GM18951 (cell line): ENCODE data around the gene AHSP.
"Not testable (repeated sequence)": the region's sequence is repeated elsewhere in the genome, so short reads cannot be mapped to it uniquely, and the experiment has no call there.

Experiments
- POLR2A ChIP-seq: IDR thresholded peaks from 4 replicates; pipeline ENCODE4 v1.6.1; 2011; ENCODE audit warnings: mild to moderate bottlenecking; ENCODE audit not compliant: insufficient read length, insufficient read depth; ENCODE audit errors: extremely low read depth
- in situ Hi-C: fragments of 300-500 bp; cut with MboI; formaldehyde crosslinking; loops from one replicate; pipeline ENCODE4 v1.12.0; 2022; ENCODE audit warnings: low sequenced_read_pairs, mixed read lengths, inconsistent platforms; ENCODE audit not compliant: unreplicated experiment

The AHSP gene

GRCh38 chr16:31529108-31529936 is 1.6 kb downstream of the AHSP start:
- no peak for TF ChIP-seq POLR2A
- in situ Hi-C loops = no loop called here

- TF ChIP-seq POLR2A = no peak
- in situ Hi-C loops = no loop called here
These were observed 2.2 kb downstream of the AHSP start for GRCh38 chr16:31529937-31530312.

GRCh38 chr16:31530405-31530804 is 2.7 kb downstream of the AHSP start:
- TF ChIP-seq POLR2A = no peak
- in situ Hi-C loops = no loop called here

GRCh38 chr16:31531096-31531495 is 3.4 kb downstream of the AHSP start:
- in situ Hi-C loops = no loop called here
- no peak for TF ChIP-seq POLR2A

- in situ Hi-C loops = no loop called here
- TF ChIP-seq POLR2A = no peak
These were observed 4.4 kb downstream of the AHSP start for GRCh38 chr16:31532120-31532519.

GRCh38 chr16:31532896-31533295 is 5.2 kb downstream of the AHSP start:
- in situ Hi-C loops = no loop called here
- TF ChIP-seq POLR2A = no peak

- no peak for TF ChIP-seq POLR2A
- in situ Hi-C loops = no loop called here
These were observed 8.0 kb downstream of the AHSP start for GRCh38 chr16:31535737-31536136.

- TF ChIP-seq POLR2A = no peak
- in situ Hi-C loops = no loop called here
These were observed 9.2 kb downstream of the AHSP start for GRCh38 chr16:31536804-31537361.

- no peak for TF ChIP-seq POLR2A
- in situ Hi-C loops = no loop called here
These were observed 9.9 kb downstream of the AHSP start for GRCh38 chr16:31537362-31538242.

GRCh38 chr16:31538243-31538598 is 10.5 kb downstream of the AHSP start:
- in situ Hi-C loops = not testable (repeated sequence)

- in situ Hi-C loops = not testable (repeated sequence)
These were observed 12.1 kb downstream of the AHSP start for GRCh38 chr16:31539762-31540161.

- in situ Hi-C loops = no loop called here
- no peak for TF ChIP-seq POLR2A
These were observed 15.1 kb downstream of the AHSP start for GRCh38 chr16:31542763-31543162.

GRCh38 chr16:31561426-31562233 is 33.9 kb downstream of the AHSP start:
- in situ Hi-C loops = no loop called here
- TF ChIP-seq POLR2A = no peak

GRCh38 chr16:31568577-31569359 is 41.1 kb downstream of the AHSP start:
- in situ Hi-C loops = no loop called here
- no peak for TF ChIP-seq POLR2A
